GM12891 (cell line): ENCODE results near the gene FGF4.
"Not testable (repeated sequence)": the region's sequence is repeated elsewhere in the genome, so short reads cannot be mapped to it uniquely, and the experiment has no call there.

Experiments used
- DNase-seq: peaks from one replicate; pipeline ENCODE4 v3.0.0; 2011; ENCODE audit warnings: low spot score; ENCODE audit not compliant: insufficient read length
- FAIRE-seq: peaks from 2 replicates; lab custom pipeline; 2011; peaks lifted over from hg19 to GRCh38; lab: Jason Lieb, UNC
- PAX5 ChIP-seq: IDR thresholded peaks from 2 replicates; pipeline ENCODE4 v1.6.1; 2011; ENCODE audit warnings: low read length, moderate library complexity, mild to moderate bottlenecking; ENCODE audit not compliant: insufficient read depth, severe bottlenecking
- POLR2A ChIP-seq: IDR thresholded peaks from 2 replicates; pipeline ENCODE4 v1.6.1; 2011; ENCODE audit warnings: low read depth, low read length, control low read depth
- POLR2AphosphoS5 ChIP-seq: IDR thresholded peaks from 2 replicates; pipeline ENCODE4 v1.6.1; 2011; ENCODE audit warnings: low read depth, low read length, control low read depth
- POU2F2 ChIP-seq: IDR thresholded peaks from 2 replicates; pipeline ENCODE4 v1.6.1; 2011; ENCODE audit warnings: low read depth, mild to moderate bottlenecking, control low read depth, low read length, moderate library complexity
- SPI1 ChIP-seq: IDR thresholded peaks from 2 replicates; pipeline ENCODE4 v1.6.1; 2011; ENCODE audit warnings: low read depth, low read length, control low read depth
- TAF1 ChIP-seq: IDR thresholded peaks from 2 replicates; pipeline ENCODE4 v1.6.1; 2011; ENCODE audit warnings: low read depth, low read length, control low read depth

The FGF4 gene

GRCh38 chr11:69787457-69787856 lies 12.3 kb upstream of the FGF4 start:
- no peak for TF ChIP-seq PAX5
- no peak for TF ChIP-seq SPI1
- no peak for TF ChIP-seq POU2F2
- TF ChIP-seq TAF1, result no peak
- no peak for TF ChIP-seq POLR2AphosphoS5
- TF ChIP-seq POLR2A, result no peak
- no peak for DNase-seq
- no peak for FAIRE-seq

- FAIRE-seq (no peak), DNase-seq (no peak)
- TF ChIP-seq POLR2A (no peak), SPI1 (no peak), POLR2AphosphoS5 (no peak), POU2F2 (no peak), TAF1 (no peak), PAX5 (no peak)
Measured at GRCh38 chr11:69781241-69781640, 6.1 kb upstream of the FGF4 start.

GRCh38 chr11:69778373-69778772 lies 3.2 kb upstream of the FGF4 start:
- no peak for TF ChIP-seq PAX5
- no peak for TF ChIP-seq POU2F2
- TF ChIP-seq SPI1, result no peak
- no peak for TF ChIP-seq POLR2AphosphoS5
- no peak for TF ChIP-seq TAF1
- no peak for TF ChIP-seq POLR2A
- FAIRE-seq, result no peak
- no peak for DNase-seq

- FAIRE-seq (no peak), DNase-seq (no peak)
- TF ChIP-seq TAF1 (no peak), POLR2A (no peak), POU2F2 (no peak), POLR2AphosphoS5 (no peak), PAX5 (no peak), SPI1 (no peak)
Measured at GRCh38 chr11:69774354-69775162, 583 bp downstream of the FGF4 start.

GRCh38 chr11:69773626-69774353 lies 1.4 kb downstream of the FGF4 start:
- no peak for TF ChIP-seq POLR2A
- no peak for TF ChIP-seq POLR2AphosphoS5
- no peak for TF ChIP-seq TAF1
- no peak for TF ChIP-seq POU2F2
- TF ChIP-seq SPI1, result no peak
- no peak for TF ChIP-seq PAX5
- DNase-seq, result no peak
- FAIRE-seq, result no peak

- FAIRE-seq (no peak), DNase-seq (no peak)
- TF ChIP-seq SPI1 (no peak), PAX5 (no peak)
Measured at GRCh38 chr11:69771466-69771865, 3.7 kb downstream of the FGF4 start.

GRCh38 chr11:69770540-69770939 lies 4.6 kb downstream of the FGF4 start:
- FAIRE-seq, result no peak
- no peak for DNase-seq

GRCh38 chr11:69765498-69765995 lies 9.6 kb downstream of the FGF4 start:
- FAIRE-seq (no peak), DNase-seq (no peak)
- no peak for TF ChIP-seq POLR2AphosphoS5
- TF ChIP-seq POLR2A, result no peak
- no peak for TF ChIP-seq POU2F2
- no peak for TF ChIP-seq PAX5
- no peak for TF ChIP-seq TAF1
- TF ChIP-seq SPI1, result no peak

More at GRCh38 chr11:69770540-69770939, 4.6 kb downstream of the FGF4 start:
- TF ChIP-seq PAX5 (no peak), POLR2A (no peak), TAF1 (no peak), SPI1 (no peak), POU2F2 (no peak), POLR2AphosphoS5 (no peak)

- not testable (repeated sequence) for DNase-seq, FAIRE-seq
Measured at GRCh38 chr11:69764918-69765317, 10.2 kb downstream of the FGF4 start.

GRCh38 chr11:69760319-69760718 lies 14.8 kb downstream of the FGF4 start:
- DNase-seq (no peak), FAIRE-seq (no peak)
- no peak for TF ChIP-seq TAF1
- no peak for TF ChIP-seq PAX5
- TF ChIP-seq SPI1, result no peak
